ENCODE measurements around the gene CDKL1.
A peak's percentile ranks its signal among the peaks of the same experiment; 100 is the strongest.

CDKL1 gene

GRCh38 chr14:50396631-50397389 lies at the start of gene CDKL1:
CDKL1 (minus strand) TSS chr14:50396881; CDS start chr14:50395868, 1,013 bp downstream.
- peak; percentile 61 for DNase-seq

- no peak for DNase-seq
Observed at GRCh38 chr14:50434528-50434927, 37.8 kb upstream of the CDKL1 start.

DNA sequence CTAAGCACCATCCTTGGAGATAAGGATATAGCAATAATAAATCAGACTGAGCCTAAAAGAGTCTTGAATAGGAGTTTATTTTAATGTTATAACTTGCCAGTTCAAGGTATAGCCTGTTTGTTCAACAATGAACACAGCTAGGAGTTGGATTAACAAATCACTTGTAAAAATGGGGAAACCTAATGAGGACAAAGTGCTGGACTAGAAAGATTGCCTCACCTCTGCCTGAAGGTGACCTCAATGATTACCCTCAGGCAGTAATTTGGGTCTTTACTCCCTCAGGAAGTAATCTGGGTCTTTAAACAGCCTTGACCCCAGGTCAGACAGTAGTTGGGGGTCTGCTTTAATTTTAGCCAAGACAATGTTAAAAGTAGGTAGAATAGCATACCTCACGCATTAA lies 35.5 kb upstream of the CDKL1 start:
- no peak for DNase-seq

- DNase-seq = no peak
Observed at GRCh38 chr14:50425816-50426215, 29.1 kb upstream of the CDKL1 start.

DNA sequence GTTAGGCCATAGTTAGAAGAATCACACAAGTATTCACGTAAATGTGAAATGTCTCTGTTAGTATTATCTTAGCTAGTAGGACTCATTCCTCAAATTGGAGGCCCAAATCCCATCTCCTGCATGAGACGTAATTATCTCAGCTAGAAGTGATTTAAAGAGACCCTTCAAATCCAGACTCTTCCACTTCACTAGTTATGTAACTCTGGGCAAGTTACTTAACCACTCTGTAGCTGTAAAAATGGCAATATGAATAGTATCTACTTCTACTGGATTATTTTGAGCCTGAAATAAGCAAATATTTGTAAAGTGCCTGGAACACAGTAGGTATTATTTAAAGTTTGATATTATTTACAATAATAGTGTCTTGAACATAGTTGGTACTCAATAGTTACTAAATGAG lies 28.4 kb upstream of the CDKL1 start:
- no peak for DNase-seq

GRCh38 chr14:50423529-50423928 lies 26.8 kb upstream of the CDKL1 start:
- DNase-seq = no peak

GRCh38 chr14:50421499-50421898 lies 24.8 kb upstream of the CDKL1 start:
- DNase-seq = no peak

DNA sequence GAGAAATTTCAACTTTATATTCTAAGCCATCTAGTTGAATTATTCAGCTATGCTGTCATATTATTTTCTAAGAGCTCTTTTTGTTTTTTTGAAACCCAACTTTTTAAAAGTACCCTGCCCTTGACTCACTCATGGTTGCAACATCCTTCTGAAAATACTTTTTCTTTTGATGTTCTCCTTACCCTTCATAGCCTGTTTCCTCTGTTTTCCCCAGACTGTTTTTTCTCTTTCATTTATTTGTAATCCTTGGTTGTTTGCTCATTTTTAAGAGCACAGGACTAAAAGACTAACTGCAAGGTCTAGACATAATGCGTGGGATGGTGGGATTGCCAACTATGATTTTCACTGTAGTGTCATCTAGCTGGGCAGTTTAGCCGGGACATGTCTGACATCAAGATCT lies 21.2 kb upstream of the CDKL1 start:
- DNase-seq = no peak

DNA sequence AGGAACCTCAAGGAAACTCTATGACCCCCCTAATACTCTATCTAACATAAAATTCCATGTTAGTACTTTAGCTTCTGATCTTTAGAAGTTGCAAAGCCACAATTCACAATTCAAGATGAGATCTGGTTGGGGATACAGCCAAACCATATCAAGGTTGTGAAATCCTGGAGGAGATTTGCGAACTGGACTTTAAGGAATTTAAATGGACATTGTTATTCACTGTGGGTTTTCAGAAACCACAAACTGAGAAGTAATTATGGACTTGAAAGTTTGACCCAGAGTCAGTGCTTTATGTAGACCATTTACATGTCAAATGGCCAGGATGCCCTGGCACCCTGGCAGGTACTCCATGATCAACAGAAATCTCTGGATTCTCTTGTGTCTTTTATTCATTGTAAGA lies 14.2 kb upstream of the CDKL1 start:
- DNase-seq = no peak

DNA sequence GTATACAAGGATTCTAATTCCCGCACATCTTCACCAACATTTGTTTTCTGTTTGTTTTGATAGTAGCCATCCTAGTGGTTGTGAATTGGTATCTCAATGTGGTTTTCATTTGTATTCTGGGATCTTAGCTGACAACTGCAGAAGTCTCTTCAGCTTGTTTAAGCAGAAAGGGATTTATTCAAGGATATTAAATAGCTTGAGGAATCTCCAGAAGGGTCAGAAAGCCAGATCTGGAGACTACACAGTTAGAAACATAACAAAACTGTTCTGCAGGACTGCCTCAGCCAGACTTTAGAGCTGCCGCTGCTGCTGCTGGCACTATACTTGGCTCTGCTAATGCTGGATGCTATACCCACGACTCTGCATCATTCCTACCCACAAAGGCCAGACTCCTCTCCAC lies 13.4 kb upstream of the CDKL1 start:
- no peak for DNase-seq

- DNase-seq = no peak
Observed at GRCh38 chr14:50407111-50407812, 10.6 kb upstream of the CDKL1 start.

GRCh38 chr14:50403419-50403818 lies 6.7 kb upstream of the CDKL1 start:
- DNase-seq = no peak

GRCh38 chr14:50402965-50403364 lies 6.3 kb upstream of the CDKL1 start:
- no peak for DNase-seq

DNA sequence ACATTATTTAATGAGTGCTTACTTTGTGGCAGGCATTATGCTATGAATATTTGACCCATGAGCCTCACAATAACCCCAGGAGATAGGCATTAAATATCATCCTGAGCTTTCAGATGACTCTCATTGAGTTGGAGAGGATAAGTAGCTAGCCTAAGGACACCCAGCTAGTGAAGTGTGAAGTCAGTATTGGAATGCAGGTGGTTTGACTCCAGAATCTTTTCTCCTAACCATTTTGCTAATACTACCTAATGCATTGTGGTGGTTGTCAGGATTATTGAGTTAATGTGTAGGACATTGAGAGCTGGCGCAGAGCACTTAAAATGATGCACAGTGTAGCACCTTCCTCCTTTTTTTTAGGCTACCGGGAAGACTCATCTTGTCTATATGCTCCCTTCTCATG lies 3.8 kb upstream of the CDKL1 start:
- DNase-seq = no peak

- no peak for DNase-seq
Observed at GRCh38 chr14:50399251-50400032, 2.8 kb upstream of the CDKL1 start.

GRCh38 chr14:50398189-50398580 lies 1.5 kb upstream of the CDKL1 start:
- DNase-seq = no peak

GRCh38 chr14:50397390-50398188 lies 908 bp upstream of the CDKL1 start:
- no peak for DNase-seq

DNA sequence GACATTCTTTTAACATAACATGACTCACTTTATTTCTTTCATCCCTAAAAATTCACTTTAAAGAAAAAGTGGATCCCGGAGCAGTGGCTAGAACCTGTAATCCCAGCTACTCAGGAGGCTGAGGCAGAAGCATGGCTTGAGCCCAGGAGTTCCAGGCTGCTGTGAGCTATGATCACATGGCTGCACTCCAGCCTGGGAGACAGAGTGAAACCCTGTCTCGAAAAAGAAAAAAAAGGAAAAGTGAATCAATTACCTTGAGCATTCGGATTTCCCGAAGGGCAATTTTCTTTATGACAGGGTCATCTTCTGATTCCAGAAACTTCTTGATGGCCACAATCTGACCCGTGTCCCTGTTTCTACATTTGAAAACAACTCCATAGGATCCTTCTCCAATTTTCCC lies 1.2 kb downstream of the CDKL1 start:
- no peak for DNase-seq

DNA sequence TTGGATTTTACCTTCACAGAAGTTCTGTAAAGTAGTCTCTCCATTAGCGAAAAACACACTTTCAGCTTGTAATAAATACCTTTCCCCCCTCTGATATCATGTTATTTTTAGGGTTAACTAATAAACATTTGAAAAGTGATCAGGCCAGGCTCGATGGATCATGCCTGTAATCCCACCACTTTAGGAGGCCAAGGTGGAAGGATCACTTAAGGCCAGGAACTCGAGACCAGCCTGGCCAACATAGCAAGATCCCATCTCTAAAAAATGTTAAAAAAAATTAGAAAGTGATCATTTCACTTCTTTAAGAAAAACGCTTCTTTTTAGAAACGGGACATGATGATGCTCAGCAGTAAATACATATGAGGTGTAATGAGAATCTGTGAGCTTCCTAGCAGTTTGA lies 2.0 kb downstream of the CDKL1 start:
- no peak for DNase-seq

DNA sequence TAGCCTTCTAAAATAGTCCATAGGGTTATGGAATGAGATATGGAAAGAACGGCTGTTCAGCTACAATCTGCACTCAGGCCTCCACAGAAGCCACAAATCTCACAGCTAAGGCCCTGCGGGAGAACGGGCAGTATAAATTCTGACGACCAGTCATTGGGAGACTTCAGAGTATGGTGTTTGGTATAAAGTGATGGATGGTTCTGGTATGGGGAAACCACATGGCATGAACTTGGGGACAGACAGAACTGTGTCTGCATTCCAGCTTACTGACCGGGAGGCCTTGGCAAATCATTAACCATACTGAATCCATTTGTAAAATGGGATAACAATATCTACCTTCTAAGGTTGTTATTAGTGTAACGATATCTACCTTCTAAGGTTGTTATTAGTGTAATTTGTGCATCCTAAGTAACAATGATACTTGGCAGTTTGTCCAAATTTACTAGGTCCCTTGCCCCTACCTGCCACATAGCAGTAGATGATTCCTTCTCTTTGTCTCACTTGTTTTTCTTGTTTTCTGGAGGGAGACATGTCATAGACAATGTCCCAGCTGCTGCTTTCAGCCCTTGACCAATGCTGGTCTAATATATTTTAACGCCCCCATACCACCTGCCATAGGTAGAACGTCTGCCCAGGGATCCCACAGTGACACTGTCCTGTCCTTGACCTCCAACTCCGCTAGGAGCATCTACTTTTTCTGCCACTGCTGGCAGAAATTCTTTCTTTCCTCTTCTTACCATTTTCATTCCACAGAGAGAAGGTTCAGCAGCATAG lies 6.8 kb downstream of the CDKL1 start:
- no peak for DNase-seq

- DNase-seq = no peak
Observed at GRCh38 chr14:50388256-50388931, 8.3 kb downstream of the CDKL1 start.

GRCh38 chr14:50387548-50387947 lies 9.1 kb downstream of the CDKL1 start:
- DNase-seq = no peak
